ENCODE data around the gene SCN9A. TPM values are rescaled to one million over a fixed set of nuclear protein-coding genes. Genes with fewer than 3 reads are reported as not detected.

The SCN9A gene
- total RNA-seq, 3 donors from 2014 or later = 9.0 to 24.3 (median 23.3) TPM

DNA sequence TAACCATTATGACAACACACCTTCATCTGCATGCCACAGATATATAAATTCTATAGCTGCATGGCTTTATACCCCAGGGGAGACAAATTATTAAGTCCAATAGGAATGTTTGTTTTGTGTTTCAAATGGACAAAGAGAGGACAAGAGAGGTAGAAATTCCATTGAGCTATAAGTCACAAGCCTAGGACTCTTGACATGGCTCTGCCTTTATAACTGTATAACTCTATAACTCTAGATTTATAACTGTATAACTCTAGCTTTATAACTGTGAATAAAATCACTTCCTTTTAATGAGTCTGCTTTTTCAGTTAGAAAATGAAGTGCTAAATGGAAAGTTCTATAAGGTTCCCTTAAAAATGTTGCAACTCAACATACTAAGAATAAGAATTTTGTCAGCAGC lies 106.4 kb downstream of the SCN9A start:
- Histone ChIP-seq H3K9me3 (no peaks in the 10 kb centered on the region), H3K4me3 (no peak overlapping the region), H3K36me3 (ENCODE audit: low read depth) (no peaks in the 10 kb centered on the region), H3K4me1 (ENCODE audit: low read depth) (no peaks in the 10 kb centered on the region)
- intact Hi-C loops (cut with DNase I, micrococcal nuclease) = no loop called here
- DNase-seq = no peak
- TF ChIP-seq, protein P1, sequence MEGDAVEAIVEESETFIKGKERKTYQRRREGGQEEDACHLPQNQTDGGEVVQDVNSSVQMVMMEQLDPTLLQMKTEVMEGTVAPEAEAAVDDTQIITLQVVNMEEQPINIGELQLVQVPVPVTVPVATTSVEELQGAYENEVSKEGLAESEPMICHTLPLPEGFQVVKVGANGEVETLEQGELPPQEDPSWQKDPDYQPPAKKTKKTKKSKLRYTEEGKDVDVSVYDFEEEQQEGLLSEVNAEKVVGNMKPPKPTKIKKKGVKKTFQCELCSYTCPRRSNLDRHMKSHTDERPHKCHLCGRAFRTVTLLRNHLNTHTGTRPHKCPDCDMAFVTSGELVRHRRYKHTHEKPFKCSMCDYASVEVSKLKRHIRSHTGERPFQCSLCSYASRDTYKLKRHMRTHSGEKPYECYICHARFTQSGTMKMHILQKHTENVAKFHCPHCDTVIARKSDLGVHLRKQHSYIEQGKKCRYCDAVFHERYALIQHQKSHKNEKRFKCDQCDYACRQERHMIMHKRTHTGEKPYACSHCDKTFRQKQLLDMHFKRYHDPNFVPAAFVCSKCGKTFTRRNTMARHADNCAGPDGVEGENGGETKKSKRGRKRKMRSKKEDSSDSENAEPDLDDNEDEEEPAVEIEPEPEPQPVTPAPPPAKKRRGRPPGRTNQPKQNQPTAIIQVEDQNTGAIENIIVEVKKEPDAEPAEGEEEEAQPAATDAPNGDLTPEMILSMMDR (IDR thresholded peaks at IDR 0.05) = no peak
- ATAC-seq = peak; percentile 55

DNA sequence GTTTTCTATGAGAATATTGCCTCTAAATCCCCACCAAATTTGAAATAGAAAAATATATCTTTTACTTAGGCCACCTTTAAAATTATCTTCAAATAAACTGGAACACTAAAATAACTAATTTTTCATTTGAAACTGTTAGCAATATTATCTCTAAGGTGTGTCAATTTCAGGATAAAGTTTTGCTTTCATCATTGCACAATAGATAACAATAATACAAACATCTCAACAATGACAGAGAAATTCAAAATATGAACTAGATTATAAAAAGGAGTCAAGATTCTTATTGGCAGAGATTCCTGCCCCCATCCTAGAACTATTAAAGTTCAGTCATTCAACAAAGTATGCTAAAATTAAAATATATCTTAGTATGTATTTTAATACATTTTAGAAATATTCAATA lies 117.9 kb downstream of the SCN9A start:
- intact Hi-C loops (cut with DNase I, micrococcal nuclease) = no loop called here
- H3K9me3 ChIP-seq = no peaks in the 10 kb centered on the region
- no peaks in the 10 kb centered on the region for H3K4me1 ChIP-seq (ENCODE audit: low read depth)
- DNase-seq = no peak
- TF ChIP-seq, protein P1 (IDR thresholded peaks at IDR 0.05) = no peak
- no peak for ATAC-seq
- no peaks in the 10 kb centered on the region for H3K36me3 ChIP-seq (ENCODE audit: low read depth)
- H3K4me3 ChIP-seq = no peak overlapping the region

DNA sequence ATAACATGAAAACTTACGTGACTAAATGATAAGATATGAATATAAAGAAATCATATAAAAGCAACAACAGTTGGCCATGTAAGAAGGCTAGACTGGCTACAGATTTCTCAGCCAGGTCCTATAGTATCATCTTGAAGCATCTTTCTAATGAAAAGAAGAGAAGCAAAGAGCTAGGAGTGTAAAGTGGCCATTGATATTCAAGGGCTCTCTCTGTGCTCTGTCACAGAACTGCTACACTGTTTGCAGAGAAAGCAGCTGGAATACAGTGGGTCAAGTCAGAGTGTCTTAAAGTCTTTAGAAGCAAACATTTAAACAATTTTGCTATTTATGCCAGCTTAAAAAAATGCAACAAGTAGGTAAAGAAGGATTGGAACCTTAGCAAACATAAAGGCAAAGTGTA lies 118.8 kb downstream of the SCN9A start:
- no peaks in the 10 kb centered on the region for H3K36me3 ChIP-seq (ENCODE audit: low read depth)
- TF ChIP-seq, protein P1 (IDR thresholded peaks at IDR 0.05) = no peak
- ATAC-seq (no peak), DNase-seq (no peak)
- no peaks in the 10 kb centered on the region for H3K9me3 ChIP-seq
- no peak overlapping the region for H3K4me3 ChIP-seq
- intact Hi-C loops (cut with DNase I, micrococcal nuclease) = no loop called here
- no peaks in the 10 kb centered on the region for H3K4me1 ChIP-seq (ENCODE audit: low read depth)

DNA sequence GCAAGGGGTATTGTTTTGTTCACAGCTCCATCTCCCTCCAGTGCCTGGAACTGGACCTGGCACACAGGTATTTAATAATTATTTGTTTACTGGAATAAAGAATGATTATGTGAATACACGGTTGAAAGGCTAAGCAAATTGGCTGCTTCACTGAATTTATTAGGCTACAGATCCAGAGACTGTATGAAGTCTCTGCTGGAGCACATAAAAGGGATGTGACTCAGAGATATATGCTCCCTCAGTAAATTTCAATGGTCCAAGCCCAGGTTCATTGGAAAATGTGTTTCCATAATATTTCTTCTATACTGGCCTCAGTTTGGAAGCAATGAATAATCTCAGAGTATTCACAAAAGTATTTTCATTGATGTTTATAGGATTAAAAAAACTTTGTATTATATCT lies 126.4 kb downstream of the SCN9A start:
- Histone ChIP-seq H3K9me3 (no peaks in the 10 kb centered on the region), H3K4me1 (ENCODE audit: low read depth) (no peaks in the 10 kb centered on the region), H3K4me3 (no peak overlapping the region), H3K36me3 (ENCODE audit: low read depth) (no peaks in the 10 kb centered on the region)
- TF ChIP-seq, protein P1 (IDR thresholded peaks at IDR 0.05) = no peak
- no peak for ATAC-seq
- DNase-seq = no peak
- intact Hi-C loops (cut with DNase I, micrococcal nuclease) = no loop called here

DNA sequence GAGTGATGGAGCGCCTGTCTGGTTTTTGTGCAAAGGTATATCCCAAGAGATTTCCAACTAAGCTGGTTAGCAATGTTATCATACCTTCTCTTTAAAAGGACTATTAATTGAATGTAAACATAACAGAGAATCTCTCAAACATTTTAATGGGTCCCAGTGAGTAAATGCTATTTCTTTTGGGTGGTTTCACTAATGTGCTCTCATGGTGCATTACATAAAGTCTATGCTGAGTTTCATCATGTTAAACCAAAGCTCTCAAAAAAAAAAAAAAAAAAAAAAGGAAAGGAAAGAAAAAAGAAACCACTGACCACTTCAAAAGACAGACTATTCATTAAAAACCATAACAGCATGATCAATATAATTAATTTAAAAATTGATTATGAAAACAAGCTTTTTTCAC lies 128.8 kb downstream of the SCN9A start:
- no peaks in the 10 kb centered on the region for H3K4me1 ChIP-seq (ENCODE audit: low read depth)
- intact Hi-C loops (cut with DNase I, micrococcal nuclease) = no loop called here
- no peaks in the 10 kb centered on the region for H3K36me3 ChIP-seq (ENCODE audit: low read depth)
- H3K9me3 ChIP-seq = no peaks in the 10 kb centered on the region
- DNase-seq (no peak), ATAC-seq (no peak)
- no peak overlapping the region for H3K4me3 ChIP-seq
- TF ChIP-seq, protein P1 (IDR thresholded peaks at IDR 0.05) = no peak

DNA sequence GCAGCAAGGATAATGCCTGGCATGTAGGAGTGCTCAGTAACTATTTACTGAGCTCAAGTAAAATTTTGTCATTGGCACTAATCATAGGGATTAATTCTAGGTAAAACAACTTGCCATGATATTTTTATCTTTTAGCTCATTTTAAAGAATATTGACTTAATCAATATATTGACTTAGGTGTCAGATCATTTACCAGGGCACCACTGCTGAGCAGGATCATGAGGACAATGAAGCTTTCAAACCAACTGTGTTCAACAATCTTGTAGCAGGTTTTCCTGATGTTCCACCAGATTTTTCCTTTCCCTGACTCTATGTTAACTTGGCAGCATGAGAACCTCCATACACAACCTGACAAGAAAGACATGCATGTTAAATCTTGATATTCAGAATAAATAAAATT lies 133.4 kb downstream of the SCN9A start:
- DNase-seq = no peak
- H3K36me3 ChIP-seq (ENCODE audit: low read depth) = no peaks in the 10 kb centered on the region
- no peak for ATAC-seq
- H3K4me1 ChIP-seq (ENCODE audit: low read depth) = no peaks in the 10 kb centered on the region
- intact Hi-C loops (cut with DNase I, micrococcal nuclease) = no loop called here
- H3K4me3 ChIP-seq = no peak overlapping the region
- TF ChIP-seq, protein P1 (IDR thresholded peaks at IDR 0.05) = no peak
- H3K9me3 ChIP-seq = no peaks in the 10 kb centered on the region

Data from mucosa of descending colon (tissue), 3 donors.